GM12872 (cell line): ENCODE data around the gene MCEMP1.

Experiments used
- TF ChIP-seq, protein P1 (sequence below): IDR thresholded peaks from 3 replicates; pipeline ENCODE4 v1.5.1; 2011; ENCODE audit warnings: low read depth, mild to moderate bottlenecking, low read length, moderate library complexity; ENCODE audit not compliant: insufficient read depth

The MCEMP1 gene

DNA sequence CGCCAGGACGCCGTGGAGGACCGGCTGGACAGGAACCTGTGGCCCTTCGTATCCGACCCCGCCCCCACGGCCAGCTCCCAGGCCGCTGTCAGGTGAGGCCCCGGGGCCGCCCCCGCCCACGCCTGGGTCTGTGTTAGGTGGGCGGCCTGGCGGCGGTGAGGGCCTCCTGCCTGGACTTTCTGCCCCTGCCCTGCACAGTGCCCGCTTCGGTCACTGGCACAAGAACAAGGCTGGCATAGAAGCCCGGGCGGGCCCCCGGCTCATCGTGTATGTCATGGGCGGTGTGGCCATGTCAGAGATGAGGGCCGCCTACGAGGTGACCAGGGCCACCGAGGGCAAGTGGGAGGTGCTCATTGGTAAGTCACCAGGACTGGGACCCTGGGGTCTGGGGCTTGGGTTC, 29.7 kb upstream of the MCEMP1 start:
- TF ChIP-seq, protein P1, sequence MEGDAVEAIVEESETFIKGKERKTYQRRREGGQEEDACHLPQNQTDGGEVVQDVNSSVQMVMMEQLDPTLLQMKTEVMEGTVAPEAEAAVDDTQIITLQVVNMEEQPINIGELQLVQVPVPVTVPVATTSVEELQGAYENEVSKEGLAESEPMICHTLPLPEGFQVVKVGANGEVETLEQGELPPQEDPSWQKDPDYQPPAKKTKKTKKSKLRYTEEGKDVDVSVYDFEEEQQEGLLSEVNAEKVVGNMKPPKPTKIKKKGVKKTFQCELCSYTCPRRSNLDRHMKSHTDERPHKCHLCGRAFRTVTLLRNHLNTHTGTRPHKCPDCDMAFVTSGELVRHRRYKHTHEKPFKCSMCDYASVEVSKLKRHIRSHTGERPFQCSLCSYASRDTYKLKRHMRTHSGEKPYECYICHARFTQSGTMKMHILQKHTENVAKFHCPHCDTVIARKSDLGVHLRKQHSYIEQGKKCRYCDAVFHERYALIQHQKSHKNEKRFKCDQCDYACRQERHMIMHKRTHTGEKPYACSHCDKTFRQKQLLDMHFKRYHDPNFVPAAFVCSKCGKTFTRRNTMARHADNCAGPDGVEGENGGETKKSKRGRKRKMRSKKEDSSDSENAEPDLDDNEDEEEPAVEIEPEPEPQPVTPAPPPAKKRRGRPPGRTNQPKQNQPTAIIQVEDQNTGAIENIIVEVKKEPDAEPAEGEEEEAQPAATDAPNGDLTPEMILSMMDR = no peak

DNA sequence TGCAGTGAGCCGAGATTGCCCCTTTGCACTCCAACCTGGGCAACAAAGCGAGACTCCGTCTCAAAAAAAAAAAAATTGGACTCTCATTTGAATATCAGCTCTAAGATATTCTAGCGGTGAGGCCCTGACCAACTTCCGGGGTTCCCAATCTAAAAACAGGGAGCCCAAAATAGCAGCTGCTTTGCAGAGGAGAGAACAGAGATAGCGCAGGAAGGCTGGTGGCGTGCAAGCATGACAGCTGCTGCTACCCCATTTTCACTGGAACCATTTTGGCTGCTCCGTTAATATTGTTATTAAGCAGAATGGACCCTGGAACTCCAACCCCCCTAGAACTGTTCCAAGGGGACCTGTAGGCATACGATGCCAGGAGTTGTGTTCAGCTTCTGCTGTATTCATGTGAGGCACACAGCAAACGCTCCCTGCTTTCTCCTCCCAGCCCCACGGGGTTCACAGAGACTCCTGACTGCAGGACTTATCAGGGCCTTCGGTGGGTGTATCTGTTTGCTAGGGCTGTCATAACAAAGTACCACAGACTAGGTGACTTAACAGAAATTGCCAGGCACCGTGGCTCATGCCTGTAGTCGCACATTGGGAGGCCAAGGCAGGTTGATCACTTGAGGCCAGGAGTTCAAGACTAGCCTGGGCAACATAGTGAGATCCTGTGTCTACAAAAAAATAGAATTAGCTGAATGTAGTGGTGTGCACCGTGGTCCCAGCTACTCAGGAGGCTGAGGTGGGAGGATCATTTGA, 28.4 kb upstream of the MCEMP1 start:
- TF ChIP-seq, protein P1 = no peak

DNA sequence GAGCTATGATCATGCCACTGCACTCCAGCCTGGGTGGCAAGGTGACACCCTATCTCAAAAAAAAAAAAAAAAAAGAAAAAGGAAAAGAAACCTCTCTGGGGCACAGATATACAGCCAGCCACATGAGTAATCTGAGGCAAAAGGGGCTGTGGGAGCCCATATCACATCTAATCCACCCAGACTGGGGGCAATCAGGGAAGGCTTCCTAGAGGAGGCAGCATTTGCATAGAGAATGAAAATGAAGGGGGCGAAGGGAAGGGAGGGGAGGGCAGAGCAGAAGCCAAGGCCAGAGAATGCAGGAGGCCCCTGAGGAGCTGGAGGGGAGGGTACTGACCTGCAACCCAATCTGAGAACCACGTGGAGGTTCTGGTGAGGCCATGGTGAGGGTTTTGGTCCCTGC, 26.7 kb upstream of the MCEMP1 start:
- TF ChIP-seq, protein P1 = no peak

DNA sequence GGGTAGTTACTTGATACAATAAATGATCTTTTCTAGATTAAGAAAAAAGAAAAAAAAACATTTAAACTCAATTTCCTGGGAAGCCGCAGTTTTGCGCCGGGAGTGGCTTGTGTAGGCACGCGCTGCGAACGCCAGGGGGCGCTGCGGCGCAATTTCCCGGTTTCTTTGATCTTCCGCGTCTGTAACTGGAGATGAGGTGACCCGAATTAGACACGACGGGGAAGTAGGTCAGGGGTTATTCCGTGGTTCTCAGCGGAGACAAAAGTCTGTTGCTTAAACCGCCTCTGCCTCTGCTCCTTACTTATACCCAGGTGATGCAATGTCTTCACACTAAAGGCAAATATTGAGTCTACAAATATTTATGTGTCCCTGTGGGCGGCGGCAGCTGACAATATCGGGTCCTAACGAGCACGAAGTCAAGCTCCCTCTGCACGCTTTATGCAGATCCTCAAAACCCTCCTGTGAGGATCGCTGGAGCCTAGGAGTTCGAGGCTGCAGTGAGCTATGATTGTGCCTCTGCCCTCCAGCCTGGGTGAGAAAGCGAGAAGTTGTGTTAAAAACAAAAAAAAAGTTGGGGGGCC, 24.7 kb upstream of the MCEMP1 start:
- TF ChIP-seq, protein P1 = peak; percentile 92

DNA sequence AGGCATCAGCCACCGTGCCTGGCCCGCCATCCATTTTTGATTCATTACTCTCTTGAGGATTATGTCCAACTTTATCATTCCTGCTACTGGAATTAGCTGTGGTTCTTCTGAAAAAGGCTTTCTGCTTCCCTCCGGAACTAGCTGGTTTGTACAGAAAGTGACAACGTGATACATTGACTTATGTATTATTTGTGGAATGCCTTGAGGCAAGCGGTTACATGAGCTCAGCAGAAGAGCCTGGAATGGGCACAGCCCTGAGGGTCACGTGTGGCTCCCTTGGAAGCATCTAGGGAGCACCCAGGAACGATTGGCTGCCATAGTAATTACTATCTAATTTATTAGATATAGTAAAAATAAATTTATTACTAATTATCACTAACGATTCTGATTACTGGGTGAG, 22.5 kb upstream of the MCEMP1 start:
- TF ChIP-seq, protein P1 = no peak

DNA sequence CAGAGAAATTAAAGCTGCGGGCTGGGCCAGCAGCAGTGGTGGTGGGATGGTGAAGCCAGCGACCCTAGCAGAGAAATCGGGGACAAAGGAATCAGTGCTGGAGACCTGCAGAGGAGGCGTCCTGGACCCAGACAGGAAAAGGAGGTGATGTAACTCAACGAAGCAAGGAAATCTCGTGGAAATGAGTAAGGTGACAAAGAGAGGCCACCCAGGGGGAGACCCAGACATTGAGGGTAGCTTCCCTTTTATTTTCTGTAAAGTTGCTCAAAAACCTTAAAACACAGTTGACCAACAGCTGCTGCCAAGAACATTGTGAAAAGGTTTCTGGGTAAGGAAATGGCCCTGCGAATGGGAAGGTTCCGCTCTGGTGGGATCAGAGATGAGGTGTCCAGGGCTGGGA, 21.3 kb upstream of the MCEMP1 start:
- TF ChIP-seq, protein P1 = no peak

DNA sequence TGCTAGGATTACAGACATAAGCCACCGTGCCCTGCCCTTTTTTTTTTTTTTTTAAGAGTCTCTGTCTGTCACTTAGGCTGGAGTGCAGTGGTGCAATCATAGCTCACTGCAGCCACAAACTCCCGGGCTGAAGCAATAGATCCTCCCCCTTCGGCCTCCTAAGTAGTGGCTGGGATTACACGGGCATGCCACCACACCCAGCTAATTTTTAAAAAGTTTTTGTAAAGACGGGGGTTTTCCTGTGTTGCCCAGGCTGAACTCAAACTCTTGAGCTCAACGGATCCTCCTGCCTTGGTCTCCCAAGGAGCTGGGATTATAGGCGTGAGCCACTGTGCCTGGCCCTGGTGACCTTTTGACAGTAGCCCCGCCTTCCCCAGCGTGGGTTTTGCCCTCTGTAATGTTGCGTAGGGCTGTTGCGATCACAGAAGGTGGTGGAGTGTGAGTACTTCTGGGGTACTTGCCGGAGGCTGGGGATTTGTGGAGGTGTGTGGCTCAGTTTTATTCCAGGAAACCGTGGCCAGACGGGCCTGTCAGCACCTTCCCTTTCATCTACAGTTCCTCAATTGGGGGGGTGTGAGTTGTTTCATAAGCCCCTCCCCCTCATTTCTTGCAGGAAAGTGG, 19.6 kb upstream of the MCEMP1 start:
- TF ChIP-seq, protein P1 = no peak
